ENCODE results near the gene SHLD1.
A peak's percentile ranks its signal among the peaks of the same experiment; 100 is the strongest.
"Not testable (repeated sequence)": the region's sequence is repeated elsewhere in the genome, so short reads cannot be mapped to it uniquely, and the experiment has no call there.

SHLD1 gene

GRCh38 chr20:5781798-5782750 is 31.9 kb downstream of the SHLD1 start:
- DNase-seq (ENCODE audit: low read depth) = no peak

- no peak for DNase-seq (ENCODE audit: low read depth)
Measured at GRCh38 chr20:5784735-5785134, 34.5 kb downstream of the SHLD1 start.

- no peak for DNase-seq (ENCODE audit: low read depth)
Measured at GRCh38 chr20:5785146-5785545, 34.9 kb downstream of the SHLD1 start.

DNA sequence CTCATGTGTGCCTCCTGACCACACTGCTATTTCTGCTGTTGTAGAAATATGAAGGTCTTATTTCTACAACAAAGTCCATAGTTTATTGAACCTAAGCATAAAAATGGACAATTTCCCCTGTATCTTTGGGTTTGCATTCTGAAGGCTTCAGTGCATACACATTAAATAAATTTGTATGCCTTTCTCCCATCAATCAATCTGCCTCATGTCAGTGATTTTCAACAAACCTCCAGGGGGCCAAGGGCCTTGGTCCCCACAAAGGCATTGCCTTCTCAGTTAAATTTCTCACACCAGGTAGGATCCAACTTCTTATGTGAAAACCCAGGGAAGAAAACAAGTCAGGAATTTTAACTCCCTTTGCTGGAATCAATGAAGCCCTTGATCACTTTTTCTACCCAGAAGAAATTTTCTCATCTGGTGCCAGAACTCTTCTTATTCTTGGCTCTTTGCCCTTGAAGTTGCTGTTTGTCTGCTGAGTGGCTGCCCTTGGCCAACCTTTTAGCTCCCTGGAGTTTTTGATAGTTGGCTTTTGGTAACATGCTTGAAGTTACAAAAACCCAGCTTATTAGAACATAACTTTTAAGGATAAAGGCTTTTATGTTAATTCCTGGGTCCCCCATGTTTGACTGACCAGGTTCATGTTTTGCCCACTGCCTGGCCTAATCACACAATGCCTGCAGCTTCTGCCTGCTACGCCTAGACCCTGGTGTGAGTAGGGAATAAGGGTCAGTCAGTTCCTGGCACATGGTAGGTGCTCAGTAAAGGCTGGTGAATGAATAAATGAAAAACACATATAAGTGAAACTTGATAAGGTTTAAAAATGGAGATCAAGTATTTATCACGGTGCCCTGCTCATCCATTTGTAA is 37.0 kb downstream of the SHLD1 start:
- DNase-seq (ENCODE audit: low read depth) = no peak

- no peak for DNase-seq (ENCODE audit: low read depth)
Measured at GRCh38 chr20:5787796-5788165, 37.6 kb downstream of the SHLD1 start.

GRCh38 chr20:5788385-5788895 is 38.2 kb downstream of the SHLD1 start:
- DNase-seq (ENCODE audit: low read depth) = peak; percentile 71

GRCh38 chr20:5789827-5790226 is 39.6 kb downstream of the SHLD1 start:
- DNase-seq (ENCODE audit: low read depth) = no peak

- DNase-seq (ENCODE audit: low read depth) = no peak
Measured at GRCh38 chr20:5793916-5794315, 43.7 kb downstream of the SHLD1 start.

DNA sequence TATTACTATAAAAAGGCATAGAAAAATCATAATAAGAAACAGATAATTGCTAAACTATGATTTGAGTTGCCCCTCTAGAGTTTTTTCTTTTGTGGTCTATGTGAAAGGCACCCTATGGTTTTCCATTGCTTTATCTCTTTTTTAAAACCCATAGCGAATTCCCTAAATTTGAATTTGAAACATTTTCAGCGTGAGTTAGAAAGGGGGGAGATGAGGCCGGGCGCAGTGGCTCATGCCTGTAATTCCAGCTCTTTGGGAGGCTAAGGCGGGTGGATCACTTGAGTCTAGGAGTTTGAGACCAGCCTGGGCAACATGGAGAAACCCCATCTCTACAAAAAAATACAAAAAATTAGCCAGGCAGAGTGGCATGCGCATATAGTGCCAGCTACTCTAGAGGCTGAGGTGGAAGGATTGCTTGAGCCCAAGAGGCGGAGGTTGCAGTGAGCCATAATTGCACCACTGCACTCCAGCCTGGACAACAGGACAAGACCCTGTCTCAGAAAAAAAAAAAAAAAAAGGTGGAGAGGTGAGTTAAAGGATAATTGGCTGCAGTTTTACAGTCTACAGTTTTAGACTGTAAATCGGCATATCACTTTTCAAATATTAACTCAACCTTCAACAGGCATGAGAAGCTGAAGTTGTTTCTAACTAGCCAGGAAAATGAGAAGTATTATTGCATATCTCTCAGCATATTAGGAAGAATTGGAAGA is 46.3 kb downstream of the SHLD1 start:
- DNase-seq (ENCODE audit: low read depth) = no peak

DNA sequence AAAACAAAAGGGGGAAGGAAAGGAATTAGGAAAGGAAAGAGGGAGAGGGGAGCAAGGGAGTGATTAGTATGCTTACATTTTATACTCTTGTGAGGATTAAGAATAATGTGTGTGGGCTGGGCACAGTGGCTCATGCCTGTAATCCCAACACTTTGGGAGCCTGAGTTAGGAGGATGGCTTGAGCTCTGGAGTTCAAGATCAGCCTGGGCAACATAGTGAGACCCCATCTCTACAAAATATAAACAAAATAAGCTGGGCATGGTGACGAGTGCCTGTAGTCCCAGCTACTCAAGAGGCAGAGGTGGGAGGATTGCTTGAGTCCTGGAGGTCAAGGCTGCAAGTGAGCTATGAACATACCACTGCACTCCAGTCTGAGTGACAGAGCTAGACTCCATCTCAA is 47.0 kb downstream of the SHLD1 start:
- DNase-seq (ENCODE audit: low read depth) = no peak

GRCh38 chr20:5797843-5798462 is 47.8 kb downstream of the SHLD1 start:
- no peak for DNase-seq (ENCODE audit: low read depth)

GRCh38 chr20:5803754-5804303 is 53.6 kb downstream of the SHLD1 start:
- not testable (repeated sequence) for DNase-seq (ENCODE audit: low read depth)

GRCh38 chr20:5806457-5807263 is 56.5 kb downstream of the SHLD1 start:
- DNase-seq (ENCODE audit: low read depth) = no peak

DNA sequence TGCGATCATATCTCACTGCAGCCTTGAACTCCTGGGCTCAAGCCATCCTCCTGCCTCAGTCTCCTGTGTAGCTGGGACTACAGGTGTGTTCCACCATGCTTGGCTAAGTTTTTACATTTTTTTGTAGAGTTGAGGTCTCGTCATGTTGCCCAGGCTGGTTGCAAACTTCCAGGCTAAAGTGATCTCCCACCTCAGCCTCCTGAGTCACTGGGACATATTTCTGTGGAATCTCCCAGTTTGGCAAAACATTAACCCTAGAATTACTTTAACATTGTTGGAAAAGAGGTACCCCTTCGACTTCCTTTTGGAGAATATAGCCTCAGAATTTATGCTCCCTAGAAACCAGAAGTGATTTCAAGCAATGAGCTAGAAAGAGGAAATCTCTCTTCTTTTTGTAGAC is 57.2 kb downstream of the SHLD1 start:
- no peak for DNase-seq (ENCODE audit: low read depth)

DNA sequence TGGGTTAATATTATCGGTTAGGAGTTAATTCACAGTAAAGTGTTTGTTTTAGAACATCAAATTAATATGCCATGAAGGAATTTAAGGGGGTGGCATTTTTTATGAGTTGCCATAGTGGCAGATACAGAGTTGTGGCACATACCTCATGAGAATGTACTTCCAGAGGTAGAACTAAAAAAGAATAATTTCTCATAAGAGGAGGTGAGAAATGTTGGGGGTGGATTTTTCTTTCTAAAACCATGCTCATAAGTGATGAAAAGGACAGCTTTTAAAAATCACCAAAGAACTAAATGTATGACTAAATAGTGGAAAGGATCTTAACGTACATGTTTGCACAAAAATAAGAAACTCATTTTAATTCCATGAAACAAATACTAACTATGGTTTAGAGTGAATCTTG is 58.7 kb downstream of the SHLD1 start:
- DNase-seq (ENCODE audit: low read depth) = no peak

DNA sequence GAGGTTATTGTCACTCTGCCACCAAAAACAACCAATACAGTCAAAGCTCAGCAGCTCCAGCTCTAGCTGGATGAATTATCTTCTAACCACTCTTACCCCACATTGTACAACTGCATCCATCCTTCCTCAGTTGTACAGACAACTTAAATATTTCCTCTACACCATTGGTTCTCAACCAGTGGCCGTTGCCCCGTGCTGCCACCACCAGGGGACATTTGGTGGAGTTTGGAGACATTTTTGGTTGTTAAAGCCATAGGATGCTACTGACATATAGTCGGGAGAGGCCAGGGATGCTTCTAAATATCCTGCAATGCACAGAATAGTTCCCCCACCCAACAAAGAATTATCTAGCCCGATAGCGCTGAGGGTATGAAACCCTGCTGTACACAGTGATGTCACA is 59.3 kb downstream of the SHLD1 start:
- no peak for DNase-seq (ENCODE audit: low read depth)

- no peak for DNase-seq (ENCODE audit: low read depth)
Measured at GRCh38 chr20:5810800-5811422, 60.7 kb downstream of the SHLD1 start.

- no peak for DNase-seq (ENCODE audit: low read depth)
Measured at GRCh38 chr20:5811746-5812145, 61.5 kb downstream of the SHLD1 start.

DNA sequence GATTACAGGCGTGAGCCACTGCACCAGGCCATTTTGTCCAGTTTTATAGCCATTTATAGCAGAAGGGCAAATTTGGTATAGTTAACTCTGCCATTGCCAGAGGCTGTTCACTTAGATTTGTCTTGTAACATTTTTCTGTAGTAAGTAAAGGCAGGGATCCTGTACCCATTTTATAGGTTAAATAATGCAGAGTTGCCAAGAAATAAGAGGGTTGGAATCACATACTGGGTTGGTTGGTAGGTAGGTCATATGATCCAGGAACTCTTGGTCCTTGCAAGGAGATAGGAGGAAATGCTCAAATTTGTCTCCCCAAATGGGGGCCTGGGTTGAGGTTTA is 68.1 kb downstream of the SHLD1 start:
- no peak for DNase-seq (ENCODE audit: low read depth)

DNA sequence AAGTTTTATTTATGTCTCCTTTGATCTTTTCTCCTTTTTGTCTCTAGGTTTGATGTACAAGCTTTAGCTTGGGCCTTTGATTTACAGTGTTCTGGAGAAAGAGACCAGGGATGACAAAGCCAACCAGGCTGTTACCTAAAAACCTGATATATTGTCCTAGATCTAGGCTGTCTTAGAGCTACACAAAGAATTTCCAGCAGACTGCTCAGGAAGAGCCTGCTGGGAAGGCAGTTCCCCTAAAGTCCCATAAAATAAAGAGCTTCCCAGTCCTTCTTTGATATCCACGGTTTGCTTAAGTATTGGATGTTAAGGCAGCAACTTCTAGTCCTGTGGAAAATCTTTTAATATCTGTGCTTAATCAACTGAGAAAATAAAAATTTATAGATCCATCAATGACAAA is 70.5 kb downstream of the SHLD1 start:
- no peak for DNase-seq (ENCODE audit: low read depth)
